HG03442 (cell line): Measurements from ENCODE around the gene CDK5R2.

ENCODE experiments used
- ATAC-seq: cut with Tn5 transposase; IDR thresholded peaks from one replicate; pipeline ENCODE4 v1.9.1; 2021; ENCODE audit warnings: mild to moderate bottlenecking, moderate library complexity; ENCODE audit not compliant: unreplicated experiment

CDK5R2 gene

DNA sequence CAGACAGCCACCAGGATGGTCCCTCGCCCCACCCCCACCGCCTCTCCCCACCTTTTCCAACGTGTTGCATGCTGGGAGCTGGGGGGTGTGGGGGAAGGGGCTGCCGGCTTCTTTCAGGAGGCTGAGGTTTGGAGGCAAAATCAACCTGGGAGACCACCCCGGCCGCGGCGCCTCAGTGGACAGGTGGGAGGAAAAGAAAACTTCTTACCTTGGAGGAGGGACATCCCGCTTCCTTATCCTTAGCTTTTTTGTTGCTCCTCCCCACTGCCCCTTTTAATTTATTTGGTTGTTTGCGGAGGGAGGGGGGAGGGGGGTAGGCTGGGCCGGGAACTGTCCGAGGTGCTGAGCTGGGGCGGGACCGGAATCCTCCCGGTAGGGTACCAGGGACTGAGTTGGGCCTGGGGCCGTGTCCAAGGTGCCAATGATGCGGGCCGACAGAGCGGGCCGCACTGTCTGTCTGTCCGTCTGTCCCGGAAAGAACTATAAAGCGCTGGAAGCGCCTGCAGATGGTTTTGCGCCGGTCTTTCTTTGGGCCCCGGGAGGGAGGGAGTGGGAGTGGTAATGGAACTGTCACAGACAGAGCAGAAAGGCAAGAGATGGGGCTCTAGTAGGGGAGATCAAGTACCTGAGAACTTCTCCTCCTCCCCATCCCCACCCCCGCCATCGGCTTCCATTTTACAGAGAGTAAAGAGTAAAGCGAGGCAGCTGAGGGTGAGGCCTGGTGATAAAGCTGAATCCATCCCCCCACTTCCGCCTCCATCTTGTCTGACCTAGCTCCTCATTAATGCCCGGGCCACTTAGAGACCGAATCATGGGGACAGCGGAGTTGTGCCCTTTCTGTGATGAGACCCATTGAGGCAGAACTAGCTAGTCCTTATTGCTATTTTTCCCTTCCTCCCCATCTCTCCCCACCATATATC, 2.4 kb downstream of the CDK5R2 start:
- ATAC-seq, result no peak

DNA sequence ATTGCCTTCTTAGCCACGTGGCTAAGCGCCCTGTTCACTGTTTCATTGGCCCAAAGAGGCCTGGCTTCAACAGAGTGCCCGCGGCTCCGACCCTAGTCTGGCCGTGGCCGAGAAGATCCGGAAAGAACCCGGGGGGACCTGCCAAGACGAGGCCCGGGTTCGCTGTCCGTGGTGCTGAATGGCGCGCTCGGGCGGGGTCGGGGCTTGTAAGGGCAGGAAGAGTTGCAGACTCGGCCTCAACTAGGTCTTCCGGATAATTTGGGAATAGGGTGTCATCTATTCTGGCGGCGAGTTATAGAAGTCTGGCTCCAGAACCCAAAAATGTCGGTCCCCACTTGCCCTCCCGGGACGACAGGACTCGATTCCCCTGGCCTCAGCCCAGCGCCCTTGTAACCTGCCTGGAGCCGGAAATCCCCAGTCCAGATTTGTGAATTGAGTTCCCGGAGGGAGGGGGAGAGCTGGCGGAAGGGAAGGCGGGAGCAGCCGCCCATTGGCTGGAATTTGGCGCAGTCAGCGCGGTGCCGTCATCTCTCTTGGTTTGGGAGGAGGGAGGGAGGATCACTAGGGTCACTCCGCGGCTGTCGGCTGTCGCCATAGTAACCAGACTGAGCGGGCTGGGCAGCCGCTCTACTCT, 3.5 kb downstream of the CDK5R2 start:
- ATAC-seq, result no peak

DNA sequence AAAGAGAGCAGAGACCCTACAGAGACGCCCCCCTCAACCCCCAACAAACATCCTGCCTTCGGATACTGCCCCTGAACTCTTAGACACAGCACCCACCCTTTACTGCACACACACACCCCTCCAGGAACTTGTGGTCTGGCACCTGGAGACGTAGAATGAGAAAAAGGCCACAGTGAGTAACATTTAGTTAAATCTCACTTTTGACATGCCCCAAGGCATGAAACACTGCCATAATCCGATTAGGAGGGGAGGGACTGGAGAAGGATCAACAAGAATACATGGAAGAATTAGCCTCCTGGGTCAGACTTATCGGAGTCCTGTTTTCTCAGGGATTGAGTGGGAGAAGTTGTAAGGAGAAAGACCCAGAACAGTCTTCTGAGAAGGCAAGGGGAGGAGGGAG, 4.1 kb downstream of the CDK5R2 start:
- ATAC-seq, result no peak

DNA sequence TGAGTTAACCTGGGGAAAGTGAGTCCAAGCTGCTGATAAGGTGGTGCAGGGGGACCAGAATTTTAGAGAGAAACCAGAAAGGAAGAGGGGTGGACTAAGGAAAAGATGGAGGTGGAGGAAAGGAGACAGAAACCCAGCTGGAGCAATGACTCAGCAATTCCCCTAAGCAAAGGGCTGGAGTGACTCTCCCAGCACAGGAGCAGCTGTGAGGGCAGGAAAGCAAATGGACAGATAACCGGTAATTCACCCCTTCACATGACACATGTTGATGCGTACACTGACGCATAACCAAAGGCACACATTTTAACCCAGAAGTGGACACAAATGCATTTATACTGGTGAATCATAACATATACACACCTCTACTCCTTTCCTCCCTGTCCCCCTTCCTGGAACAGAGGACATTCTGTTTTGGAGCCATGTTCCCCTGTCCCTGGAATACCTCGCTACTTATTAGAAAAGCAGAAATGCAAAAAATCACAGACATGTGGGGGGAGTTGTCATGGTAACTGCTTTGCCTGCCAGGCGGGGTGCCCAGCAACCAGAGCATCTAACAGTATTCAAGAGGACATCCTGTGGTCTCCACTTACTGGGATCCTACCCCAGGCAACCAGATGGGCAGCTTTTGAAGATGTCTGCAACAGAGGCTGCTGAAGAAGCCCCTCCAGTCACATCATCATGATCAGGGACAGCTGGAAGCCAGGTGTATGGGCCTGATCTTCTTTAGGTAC, 4.7 kb downstream of the CDK5R2 start:
- no peak for ATAC-seq

DNA sequence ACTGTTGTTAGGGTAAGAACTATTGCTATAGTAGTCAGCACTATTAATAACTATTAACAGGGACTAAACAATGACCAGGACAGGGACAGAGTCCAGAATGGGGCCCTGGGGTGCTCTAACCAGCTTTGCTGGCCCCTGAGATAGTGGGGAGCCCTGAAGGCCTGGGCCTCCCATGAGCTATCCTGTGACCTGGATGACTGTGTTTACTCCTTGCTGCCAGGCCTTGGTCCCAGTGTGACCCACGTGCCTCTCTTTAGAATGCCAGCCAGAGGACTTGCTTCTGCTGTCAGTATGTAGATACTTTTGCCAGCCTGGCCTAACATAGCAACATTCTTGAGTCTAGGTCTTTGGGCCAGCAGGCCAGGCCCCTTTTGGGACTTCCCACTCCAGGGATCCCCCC, 11.4 kb downstream of the CDK5R2 start:
- no peak for ATAC-seq

DNA sequence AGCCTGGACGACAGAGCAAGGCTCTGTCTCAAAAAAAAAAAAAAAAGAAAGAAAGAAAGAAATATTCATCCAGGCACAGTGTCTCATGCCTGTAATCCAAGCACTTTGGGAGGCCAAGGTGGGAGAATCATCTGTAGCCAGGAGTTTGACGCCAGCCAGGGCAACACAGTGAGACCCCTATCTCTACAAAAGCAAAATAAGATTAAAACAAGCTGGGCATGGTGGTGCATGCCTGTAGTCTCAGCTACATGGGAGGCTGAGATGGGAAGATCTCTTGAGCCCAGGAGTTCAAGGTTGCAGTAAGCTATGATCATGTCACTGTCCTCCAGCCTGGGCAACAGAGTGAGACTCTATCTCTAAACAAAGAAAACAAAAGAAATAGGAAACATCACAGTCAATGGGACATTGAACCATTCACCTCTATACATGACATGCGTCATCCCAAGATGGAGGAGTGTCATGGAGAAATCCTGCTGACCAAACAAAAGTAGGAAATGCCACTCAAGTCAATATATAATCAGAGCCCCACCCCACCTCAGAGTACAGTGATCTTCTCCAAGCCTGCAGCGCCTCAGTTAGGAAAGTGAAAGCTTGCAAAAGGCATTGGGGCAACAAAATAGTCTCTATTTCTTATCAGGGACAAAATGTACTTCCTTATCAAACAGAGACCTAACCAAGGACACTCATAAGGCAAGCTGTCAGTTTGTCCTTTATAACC, 15.8 kb downstream of the CDK5R2 start:
- ATAC-seq, result no peak

DNA sequence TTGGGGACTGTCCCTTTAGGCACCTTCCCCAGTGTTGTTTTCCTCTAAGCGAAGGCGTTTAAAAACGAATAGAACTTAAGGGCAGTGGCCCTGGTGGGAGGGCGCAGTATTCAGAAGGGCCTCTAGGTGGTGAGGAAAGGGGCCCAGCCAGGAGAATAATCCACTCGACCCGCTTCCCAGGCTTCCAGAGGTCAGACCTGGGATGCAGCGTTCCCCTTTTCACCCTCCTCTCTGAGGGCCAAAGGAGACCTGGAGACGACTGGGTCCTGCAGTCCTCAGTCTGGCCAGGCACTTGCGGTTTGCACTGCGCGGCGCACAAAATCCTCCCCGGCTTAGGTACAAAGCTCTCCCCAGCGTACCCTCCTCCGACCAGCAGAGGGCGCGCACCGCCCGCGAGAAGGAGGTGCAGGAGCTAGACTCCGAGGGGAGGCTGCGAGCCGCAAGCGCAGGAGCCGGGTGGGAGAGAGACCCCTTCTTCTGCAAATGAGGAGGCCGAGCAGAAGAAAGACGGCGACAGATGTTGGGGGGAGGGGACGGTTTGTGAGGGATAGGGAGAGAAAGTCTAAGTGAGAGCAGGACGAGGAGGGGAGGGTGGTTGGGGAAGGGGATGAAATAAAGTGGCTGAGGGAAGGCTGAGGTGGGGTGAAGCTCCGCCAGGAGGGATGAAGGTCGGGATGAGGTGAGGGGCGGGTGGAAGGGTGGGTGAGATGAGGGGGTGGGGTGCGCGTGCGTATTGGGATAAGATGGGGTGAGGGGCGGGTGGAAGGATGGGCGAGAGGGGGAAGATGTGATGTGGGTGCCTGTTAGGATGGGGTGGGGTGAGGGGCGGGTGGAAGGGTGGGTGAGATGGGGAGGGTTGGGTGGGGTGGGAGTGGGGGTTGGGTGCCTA, 20.6 kb downstream of the CDK5R2 start:
- peak; percentile 84 for ATAC-seq

DNA sequence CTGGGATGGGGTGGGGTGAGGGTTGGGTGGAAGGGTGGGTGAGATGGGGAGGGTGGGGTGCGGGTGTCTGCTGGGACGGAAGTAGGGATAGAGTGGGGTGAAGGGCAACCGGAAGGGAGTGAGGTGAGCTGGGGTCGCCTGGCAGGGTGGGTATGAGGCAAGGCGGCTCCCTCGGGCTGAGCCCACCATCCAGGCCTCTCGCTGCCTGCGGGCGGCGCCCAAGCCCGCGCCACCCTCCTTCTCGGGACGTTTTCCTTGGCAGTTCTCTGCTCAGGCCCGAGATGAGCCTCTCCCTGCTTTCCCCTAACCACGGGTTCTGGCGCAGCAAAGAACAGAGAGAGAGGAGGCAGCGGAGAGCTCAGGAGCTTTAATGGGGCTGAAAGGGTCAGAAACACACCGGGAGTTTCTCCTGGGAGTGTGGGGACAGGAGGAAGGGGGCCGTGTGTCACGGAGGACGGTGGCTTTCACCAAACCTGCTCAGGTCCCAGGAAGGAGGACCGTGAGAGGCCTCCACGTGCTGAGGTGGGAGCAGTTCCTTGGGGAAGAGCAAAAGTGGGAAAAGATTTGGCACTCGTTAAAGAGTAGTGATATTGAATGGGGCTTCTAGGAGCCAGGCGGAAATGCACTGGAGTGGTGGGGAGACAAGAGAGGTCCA, 21.4 kb downstream of the CDK5R2 start:
- no peak for ATAC-seq

DNA sequence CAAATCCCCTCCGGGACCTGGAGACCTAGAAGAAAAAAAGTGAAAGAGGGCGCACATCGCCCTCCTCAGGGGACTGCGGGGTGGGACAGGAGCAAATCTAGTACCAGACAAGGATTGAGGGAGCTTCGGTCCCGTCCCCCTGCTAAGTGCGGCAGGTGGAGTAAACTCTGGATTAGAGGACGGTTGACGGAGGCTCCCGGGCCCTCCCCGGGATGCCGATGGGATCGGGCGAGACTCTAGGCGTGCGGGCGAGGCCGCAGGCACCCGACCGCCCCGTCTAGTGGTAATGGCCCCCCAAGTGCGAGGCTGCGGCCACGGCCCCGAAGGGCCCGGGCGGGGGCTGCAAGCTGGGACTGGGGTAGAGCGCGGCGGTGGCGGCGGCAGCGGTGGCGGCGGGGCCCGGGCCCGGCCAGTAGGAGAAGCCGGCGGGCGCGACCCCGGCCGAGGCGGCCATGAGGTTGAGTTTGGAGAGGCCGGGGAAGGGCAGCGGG, 22.0 kb downstream of the CDK5R2 start:
- no peak for ATAC-seq

DNA sequence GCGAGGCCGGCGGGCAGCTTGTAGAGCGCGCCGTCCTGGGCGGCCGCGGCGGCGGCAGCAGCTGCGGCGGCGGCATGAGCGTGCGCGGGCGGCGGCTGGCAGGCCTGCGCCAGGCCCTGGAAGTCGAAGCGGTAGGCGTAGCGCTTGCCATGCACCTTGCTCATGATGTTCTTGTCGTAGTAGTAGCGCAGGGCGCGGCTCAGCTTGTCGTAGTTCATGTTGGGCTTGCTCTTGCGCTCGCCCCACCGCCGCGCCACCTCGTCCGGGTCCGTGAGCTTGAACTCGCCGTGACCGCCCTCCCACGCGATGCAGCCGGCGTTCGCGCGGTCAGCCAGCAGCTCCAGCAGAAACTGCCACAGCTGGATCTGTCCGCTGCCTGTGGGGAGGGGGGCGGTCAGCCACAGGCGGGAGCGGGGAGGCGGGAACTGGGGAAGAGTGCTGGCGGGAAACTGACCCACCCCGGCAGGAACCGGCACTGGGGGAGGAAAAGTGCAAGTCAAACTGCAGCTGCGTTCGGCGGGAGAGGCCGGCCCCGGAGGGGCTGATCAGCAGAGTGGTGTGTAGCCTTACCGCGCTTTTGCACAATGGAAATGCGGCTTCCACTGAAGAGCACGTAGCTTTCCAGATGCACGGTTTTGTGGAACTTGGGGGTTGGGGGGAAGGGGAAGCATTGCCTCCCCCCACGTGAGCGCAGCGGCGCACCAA, 22.6 kb downstream of the CDK5R2 start:
- ATAC-seq, result no peak

DNA sequence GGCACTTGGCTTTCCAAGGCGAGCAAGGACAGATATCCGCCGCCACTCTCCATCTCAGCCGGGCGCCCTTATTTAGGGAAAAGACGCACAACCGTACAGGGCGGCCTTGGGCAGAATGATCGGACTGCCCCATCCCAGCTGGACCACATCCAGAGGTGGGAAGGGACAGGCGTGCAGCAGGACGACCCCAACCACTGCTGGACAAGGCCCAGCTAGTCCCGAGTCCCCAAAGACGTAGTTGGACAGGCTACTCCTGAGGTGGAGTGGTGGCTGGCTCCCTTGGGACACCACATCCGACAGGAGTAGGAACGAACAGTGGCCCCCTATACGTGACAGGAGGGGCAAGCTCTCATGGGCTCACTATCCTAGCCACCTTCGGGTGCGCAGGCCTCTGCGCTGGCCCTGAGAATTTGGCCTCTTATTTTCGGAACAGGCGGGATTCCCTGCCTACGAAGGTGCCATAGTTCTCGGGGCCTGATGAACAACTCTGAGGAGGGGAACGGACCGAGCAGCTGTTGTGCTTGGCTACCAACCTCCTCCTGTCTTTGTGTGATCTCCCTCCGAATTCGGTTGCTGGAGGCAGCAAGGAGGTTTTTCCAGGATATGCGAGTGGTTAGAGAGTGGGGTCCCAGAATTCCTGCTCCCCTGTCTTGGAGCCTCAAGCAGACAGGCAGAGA, 23.3 kb downstream of the CDK5R2 start:
- no peak for ATAC-seq

DNA sequence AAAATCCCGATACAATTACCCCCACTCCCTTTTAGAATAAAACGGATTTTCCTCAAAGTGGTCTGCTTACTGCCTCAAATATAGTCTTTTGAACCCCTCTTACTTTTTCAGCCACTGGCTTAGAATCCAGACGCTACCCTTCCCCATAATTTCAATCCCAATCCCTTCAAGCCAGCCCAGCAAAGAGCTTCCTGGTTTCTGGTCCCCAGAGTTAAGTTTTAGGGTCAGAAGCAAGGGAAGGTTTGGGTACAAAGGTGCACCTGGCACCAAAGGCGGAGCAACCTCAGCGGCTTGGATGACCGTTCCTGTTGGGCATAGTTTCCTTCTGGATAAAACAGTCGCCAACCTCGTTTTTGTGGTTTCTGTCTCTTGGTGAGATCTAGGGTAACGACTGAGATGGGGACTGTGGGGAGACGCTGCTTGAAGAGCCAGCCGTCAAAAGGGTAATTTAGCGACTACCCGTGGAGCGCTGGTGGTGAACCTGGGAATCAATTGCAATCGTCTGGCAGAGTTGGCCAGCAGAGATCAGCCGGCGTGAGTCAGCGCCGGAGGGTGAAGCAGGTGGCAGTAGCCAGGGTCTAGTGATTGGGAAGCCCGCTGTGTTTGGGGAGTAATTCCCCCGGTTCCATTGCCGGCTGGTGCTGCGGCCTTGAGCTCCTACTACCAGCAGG, 23.9 kb downstream of the CDK5R2 start:
- no peak for ATAC-seq

DNA sequence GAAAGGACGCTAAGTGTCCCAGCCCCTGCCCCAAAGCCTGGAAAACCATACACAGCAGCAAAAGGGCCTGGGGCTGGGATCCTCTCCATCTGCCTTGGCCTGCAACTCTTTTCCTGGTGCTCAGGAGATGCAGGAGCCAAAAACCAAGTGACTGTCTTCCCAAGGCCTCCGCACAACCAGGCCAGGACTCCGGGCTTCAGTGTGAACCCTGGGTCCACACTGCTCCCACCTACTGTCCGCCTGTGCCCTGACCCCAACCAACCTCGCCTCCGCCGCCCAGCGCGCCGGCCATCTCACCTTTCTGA, 24.4 kb downstream of the CDK5R2 start:
- no peak for ATAC-seq

DNA sequence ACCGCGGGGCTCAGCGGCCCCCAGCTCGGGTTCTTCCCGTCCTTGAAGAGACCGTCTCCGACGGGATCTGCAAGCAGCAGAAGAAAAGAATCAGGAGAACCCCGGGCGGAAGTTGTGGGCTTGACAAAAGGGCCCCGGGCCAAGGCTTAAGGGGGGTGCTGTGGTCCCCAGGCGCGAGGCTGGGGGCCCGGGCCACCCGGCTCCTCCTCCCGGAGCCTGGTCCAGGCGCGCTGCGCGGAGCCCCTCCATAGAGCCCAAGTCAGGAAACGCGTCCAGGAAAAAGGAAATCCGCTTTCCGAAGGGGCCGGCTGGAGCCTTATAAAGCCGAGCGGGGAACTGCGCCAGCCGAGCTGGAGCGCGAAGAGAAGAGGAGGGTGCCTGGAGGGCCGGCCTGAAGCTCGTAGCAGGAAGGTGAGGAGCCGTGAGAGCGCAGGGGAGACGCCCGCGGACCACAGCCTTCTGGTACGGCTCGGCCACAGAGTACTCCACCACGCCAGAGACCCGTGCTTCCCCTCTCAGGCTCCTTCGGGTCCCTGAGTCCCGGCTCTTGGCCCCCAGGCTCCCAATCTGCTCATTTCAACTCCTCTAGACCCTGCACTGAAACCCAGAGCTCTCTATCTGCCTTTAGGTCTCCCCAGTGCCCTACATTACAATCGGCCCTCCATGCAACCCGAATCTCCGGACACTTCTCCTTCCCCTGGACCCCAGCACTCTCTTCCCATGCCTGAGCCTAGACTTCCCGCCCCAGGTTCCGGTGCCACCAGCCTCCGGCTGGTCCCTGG, 25.0 kb downstream of the CDK5R2 start:
- no peak for ATAC-seq

DNA sequence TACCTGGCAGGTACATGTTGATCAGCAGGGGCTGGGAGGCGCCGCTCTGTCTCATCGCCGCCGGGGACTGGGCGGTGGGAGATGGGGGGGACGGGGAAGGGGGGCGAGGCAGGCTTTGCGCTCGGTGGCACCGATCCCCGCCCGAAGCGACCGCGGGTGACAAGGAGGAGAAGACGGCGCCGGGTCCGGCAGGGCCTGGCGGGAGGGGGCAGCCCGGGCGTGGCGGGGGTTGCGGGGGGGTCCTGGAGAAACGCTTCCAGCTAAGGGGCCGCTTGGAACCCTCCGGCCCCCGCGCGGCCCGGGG, 25.5 kb downstream of the CDK5R2 start, which contains the start of gene FEV:
Gene FEV, minus strand, starts transcription at position 164 of the 304 bp plus-strand sequence. Its CDS starts 109 bp downstream, at position 55.
- ATAC-seq, result no peak

DNA sequence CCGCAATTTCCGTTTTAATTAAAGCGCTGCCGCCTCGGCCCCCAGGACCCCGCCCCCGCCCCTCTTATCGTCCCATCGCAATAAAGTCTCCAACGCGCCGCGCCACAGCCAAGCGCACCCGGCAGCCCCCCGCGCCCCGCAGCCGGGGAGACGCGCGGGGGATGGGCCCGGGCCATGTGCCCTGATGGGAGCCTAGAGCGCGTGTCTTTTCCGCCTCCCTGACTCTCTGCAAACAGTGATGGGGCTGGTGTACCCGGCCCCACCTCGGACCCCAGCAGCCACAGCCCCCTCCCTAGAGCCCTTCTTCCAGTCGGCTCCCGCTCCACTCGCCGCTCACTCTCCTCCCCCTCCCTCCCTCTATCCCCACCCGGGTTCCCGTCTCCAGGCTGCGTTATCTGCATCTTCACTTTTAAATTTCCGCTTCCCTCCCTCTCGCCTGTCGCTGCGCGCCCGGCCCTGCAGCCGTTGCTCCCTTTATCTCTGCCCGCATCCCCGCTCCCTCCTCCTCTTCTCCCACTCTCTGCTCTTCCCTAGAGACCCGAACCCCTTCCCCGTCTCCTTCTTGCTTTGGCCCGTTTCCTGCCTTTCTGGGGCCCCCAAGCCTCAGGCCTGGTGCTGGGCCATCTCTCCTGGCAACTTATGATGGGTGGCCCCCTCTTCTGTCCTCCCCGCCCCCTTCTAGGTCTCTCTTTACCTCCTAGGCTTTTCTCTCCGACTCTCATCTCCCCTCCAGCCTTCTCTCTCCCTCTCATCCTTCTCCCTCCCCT, 26.0 kb downstream of the CDK5R2 start:
- no peak for ATAC-seq
